Measurements from ENCODE around the gene SPSB2. TPM values are rescaled to one million over a fixed set of nuclear protein-coding genes. Genes with fewer than 3 reads are reported as not detected.
"Not testable (repeated sequence)": the region's sequence is repeated elsewhere in the genome, so short reads cannot be mapped to it uniquely, and the experiment has no call there.

Gene SPSB2
- 12.0 TPM for polyA plus RNA-seq (2012; ENCODE audit: insufficient read depth, insufficient read length)

GRCh38 chr12:6873094-6874014 lies at the start of gene SPSB2:
SPSB2 (minus strand) TSS chr12:6873303; CDS start chr12:6872901, 402 bp downstream.
- H3K4me3 ChIP-seq (ENCODE audit: low read length) = peak within 1 kb of the TSS; percentile 85
- peak; percentile 95 for DNase-seq (ENCODE audit: low read depth, low spot score)

- no peak overlapping the region for H3K4me3 ChIP-seq (ENCODE audit: low read length)
- no peak for DNase-seq (ENCODE audit: low read depth, low spot score)
Observed at GRCh38 chr12:6921996-6922946, 49.2 kb upstream of the SPSB2 start.

DNA sequence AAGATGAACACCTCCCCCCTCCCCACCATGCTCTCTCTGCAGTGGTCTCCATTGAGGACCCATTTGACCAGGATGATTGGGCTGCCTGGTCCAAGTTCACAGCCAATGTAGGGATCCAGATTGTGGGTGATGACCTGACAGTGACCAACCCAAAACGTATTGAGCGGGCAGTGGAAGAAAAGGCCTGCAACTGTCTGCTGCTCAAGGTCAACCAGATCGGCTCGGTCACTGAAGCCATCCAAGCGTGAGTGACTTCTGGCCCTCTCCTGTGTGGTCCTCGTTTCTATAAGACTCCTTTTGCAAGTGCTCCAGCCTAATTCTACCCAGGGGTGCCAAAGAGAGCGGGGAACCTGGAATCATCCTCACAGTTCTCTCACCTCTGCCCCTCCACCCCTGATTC lies 48.4 kb upstream of the SPSB2 start:
- no peak for DNase-seq (ENCODE audit: low read depth, low spot score)
- H3K4me3 ChIP-seq (ENCODE audit: low read length) = no peak overlapping the region

- no peak overlapping the region for H3K4me3 ChIP-seq (ENCODE audit: low read length)
- no peak for DNase-seq (ENCODE audit: low read depth, low spot score)
Observed at GRCh38 chr12:6919588-6919987, 46.5 kb upstream of the SPSB2 start.

- DNase-seq (ENCODE audit: low read depth, low spot score) = no peak
- H3K4me3 ChIP-seq (ENCODE audit: low read length) = no peak overlapping the region
Observed at GRCh38 chr12:6917491-6918231, 44.6 kb upstream of the SPSB2 start.

- no peak overlapping the region for H3K4me3 ChIP-seq (ENCODE audit: low read length)
- no peak for DNase-seq (ENCODE audit: low read depth, low spot score)
Observed at GRCh38 chr12:6916426-6917200, 43.5 kb upstream of the SPSB2 start.

DNA sequence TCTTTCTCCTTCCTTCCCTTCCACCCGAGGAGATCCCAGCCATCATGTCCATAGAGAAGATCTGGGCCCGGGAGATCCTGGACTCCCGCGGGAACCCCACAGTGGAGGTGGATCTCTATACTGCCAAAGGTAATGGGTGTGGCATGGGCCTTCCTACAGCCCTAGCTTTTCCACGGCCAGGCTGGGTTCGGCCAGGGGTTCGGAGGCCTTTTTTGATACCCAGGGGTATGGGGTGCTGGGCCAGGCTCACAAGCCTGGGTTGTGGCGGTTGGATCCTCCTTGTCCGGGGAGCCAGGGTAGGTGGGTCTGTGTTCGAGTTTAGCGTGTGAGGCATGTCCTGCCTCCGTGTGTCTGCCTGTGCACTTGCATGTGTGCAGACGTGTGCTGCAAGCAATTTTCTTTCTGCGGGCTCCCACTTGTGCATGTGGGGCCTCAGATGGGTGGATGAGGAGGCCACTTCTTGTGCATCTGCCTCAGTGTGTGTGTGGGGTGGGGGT lies 42.7 kb upstream of the SPSB2 start:
- DNase-seq (ENCODE audit: low read depth, low spot score) = no peak
- no peak overlapping the region for H3K4me3 ChIP-seq (ENCODE audit: low read length)

- DNase-seq (ENCODE audit: low read depth, low spot score) = no peak
- peak overlapping the region; percentile 78 for H3K4me3 ChIP-seq (ENCODE audit: low read length)
Observed at GRCh38 chr12:6914947-6915788, 42.1 kb upstream of the SPSB2 start.

- DNase-seq (ENCODE audit: low read depth, low spot score) = no peak
- peak within 1 kb of the TSS; percentile 78 for H3K4me3 ChIP-seq (ENCODE audit: low read length)
Observed at GRCh38 chr12:6914246-6914946, 41.3 kb upstream of the SPSB2 start, which contains the start of gene ENO2. ENO2 (plus strand) TSS chr12:6914580; CDS start chr12:6915833, 1,253 bp downstream.

DNA sequence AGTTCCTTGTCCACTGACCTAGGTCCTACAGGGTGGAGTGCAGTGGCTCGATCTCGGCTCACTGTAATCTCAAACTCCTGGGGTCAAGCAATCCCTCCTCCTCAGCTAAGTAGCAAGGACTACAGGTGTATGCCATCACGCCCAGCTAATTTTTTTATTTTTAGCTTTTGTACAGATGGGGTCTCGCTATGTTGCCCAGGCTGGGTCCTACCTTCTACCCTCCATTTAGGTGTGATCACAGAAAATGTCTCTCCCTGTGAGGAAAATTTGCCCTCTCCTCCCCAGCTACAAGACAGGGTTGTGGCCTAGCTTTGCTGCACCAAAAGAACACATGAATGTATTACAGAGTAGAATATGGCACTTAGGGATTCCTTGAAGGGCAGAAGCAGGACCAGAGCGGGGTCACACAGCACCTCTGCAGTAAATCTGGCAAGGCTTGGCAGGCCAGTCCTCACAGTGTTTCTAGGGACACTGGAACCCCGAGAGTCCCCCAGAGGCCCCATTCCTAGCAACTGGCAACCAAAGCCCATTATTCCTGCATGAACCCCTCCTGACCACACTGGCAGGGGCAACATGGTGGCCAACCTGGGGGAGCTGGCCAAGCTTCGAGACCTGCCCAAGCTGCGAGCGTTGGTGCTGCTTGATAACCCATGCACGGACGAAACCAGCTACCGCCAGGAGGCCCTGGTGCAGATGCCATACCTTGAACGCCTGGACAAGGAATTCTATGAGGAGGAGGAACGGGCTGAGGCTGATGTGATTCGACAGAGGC lies 39.2 kb upstream of the SPSB2 start:
- DNase-seq (ENCODE audit: low read depth, low spot score) = no peak
- no peak overlapping the region for H3K4me3 ChIP-seq (ENCODE audit: low read length)

DNA sequence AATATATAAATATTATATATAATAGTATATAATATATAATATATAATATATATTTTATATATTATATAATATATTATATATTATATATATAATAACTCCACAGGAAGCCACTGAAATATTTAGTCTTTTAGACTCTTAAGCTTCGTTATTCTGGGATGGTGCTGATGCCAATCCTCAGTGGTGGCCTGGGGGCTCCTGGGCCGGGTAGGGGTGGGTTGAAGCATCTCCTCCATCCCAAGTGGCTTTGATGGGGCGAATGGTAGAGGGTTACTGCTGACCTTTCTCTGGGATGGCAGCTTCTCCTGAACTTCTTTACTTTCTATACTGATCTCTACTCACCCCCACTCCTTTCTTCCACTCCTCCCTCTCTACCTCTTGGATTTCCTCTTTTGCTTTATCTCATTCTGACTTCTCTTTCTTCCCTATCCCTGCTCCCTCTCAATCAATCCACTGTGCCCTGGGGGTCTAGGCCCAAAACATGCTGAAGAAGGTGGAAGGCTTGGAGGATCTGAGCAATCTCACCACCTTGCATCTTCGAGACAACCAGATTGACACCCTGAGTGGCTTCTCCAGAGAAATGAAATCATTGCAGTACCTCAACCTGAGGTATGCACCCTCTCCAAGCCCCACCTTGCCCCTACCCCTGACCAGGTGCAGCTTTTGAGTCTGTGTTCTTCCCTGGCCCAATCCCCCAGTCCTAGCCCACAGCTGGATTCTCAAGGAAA lies 36.5 kb upstream of the SPSB2 start:
- DNase-seq (ENCODE audit: low read depth, low spot score) = no peak

DNA sequence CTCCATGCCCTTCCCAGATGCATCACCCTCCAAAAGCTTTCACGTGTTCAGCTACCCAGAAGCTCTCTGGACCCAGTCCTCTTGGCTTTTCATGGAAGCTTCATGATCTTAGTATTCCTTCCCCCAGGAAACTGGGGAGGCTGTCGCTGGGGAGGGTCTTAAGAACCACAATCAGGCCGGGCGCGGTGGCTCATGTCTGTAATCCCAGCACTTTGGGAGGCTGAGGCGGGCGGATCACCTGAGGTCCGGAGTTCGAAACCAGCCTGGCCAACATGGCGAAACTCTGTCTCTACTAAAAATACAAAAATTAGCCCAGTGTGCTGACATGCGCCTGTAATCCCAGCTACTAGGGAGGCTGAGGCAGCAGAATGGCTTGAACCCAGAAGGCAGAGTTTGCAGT lies 35.0 kb upstream of the SPSB2 start:
- DNase-seq (ENCODE audit: low read depth, low spot score); H3K4me3 ChIP-seq (ENCODE audit: low read length): not testable (repeated sequence)

More for the DNA sequence above, 36.5 kb upstream of the SPSB2 start:
- no peak overlapping the region for H3K4me3 ChIP-seq (ENCODE audit: low read length)

DNA sequence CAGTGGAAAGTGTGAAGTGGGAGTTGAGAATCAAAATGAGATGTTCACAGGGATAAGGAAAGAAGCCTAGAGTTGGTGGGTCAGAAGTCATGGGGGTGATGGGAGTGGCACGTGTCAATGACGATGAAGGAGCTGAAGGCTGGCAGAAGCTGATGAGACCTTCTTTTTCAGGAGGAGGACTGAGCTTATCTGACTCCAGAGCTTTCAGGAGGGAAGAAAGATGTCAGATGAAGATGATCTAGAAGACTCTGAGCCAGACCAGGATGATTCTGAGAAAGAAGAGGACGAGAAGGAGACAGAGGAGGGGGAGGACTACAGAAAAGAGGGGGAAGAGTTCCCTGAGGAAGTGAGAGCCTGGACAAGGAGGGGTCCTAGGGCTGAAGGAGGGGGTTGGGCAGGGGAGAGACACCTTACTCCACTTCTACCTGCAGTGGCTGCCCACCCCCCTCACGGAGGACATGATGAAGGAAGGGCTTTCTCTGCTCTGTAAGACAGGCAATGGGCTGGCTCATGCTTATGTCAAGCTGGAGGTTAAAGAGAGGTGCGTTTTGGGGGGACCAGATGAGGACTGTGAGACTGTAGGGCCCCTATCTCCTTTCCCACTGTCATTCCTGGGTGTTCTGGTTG lies 32.4 kb upstream of the SPSB2 start:
- no peak for DNase-seq (ENCODE audit: low read depth, low spot score)
- peak overlapping the region; percentile 90 for H3K4me3 ChIP-seq (ENCODE audit: low read length)

DNA sequence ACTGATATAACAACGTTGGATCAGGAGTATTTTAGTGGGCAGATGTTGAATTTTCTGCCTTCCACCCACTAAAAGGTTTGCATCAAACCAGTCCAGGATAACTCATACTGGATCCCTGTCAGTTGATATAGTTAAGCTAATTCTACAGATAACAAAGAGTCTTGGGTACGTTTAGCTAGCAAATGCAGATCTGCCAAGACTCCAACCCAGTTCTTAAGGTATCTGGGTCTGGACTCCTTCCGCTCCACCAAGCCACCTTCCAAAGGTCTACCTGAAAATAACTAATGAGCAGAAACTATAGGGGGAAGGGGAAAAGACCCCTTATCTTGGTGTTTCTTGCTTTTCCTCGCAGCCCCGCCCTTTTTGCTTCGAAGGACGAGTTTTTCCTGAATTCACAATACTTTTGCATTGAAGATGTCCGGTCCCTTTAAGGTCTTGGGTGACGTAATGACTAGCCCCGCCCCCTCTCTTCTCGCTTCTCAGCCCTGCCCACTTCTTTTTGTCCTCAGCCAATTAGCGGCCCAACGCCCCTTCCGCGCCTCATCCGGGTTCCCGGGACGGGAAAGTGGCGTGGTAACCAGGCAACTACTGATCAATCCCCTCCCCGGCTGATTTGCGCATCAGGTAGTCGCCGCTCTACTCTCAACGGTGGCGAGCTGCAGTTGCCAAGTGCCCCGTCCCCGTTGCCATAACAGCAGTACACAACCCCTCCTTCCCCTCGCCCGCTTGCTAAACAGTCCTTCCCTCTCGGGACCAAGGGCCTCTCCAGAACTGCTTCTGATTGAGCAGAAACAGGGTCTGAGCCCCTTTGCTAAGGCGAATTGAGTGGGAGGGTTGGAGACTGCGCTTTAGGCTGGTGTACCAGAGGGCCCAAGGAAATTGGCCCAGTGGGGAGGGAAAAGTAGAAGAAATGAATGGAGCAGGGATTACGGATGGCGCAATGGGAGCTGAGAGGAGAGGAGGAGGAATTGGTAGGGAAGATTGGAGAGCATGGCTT lies 31.5 kb upstream of the SPSB2 start, which contains the start of gene LRRC23:
TSS of gene LRRC23 (plus strand) at position 543 of the 997 bp plus-strand sequence. CDS start 812 bp downstream, outside the sequence.
- H3K4me3 ChIP-seq (ENCODE audit: low read length) = peak within 1 kb of the TSS; percentile 90
- peak; percentile 96 for DNase-seq (ENCODE audit: low read depth, low spot score)

All from Jurkat, Clone E6-1 (cell line).